ENCODE measurements around the gene CARS2.
"Not testable (repeated sequence)": the region's sequence is repeated elsewhere in the genome, so short reads cannot be mapped to it uniquely, and the experiment has no call there.

Gene CARS2

DNA sequence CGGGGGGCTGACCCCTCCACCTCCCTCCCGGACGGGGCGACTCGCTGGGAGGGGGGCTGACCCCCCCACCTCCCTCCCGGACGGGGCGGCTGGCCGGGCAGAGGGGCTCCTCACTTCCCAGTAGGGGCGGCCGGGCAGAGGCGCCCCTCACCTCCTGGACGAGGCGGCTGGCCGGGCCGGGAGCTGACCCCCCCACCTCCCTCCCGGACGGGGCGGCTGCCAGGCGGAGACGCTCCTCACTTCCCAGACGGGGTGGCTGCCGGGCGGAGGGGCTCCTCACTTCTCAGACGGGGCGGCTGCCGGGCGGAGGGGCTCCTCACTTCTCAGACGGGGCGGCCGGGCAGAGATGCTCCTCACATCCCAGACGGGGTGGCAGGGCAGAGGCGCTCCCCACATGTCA, 99.6 kb downstream of the CARS2 start:
- no CpG with 5 or more reads among the region's 33 CpGs for WGBS
- not testable (repeated sequence) for H3K23ac ChIP-seq (ENCODE audit: low read length in 2 of 2); H3K27ac ChIP-seq (ENCODE audit: low read length, poor library complexity, severe bottlenecking); H3K9me3 ChIP-seq (ENCODE audit: control insufficient read depth, low read length); H3K4me2 ChIP-seq (ENCODE audit: low read length, poor library complexity, severe bottlenecking); H2BK15ac ChIP-seq (ENCODE audit: low read depth, poor library complexity, severe bottlenecking); H2BK120ac ChIP-seq (ENCODE audit: low read depth, low read length); H3K79me1 ChIP-seq (replicated peaks; ENCODE audit: low read length, poor library complexity, severe bottlenecking); DNase-seq; H3K4ac ChIP-seq (ENCODE audit: low read depth in 1 of 2, low read length in 2 of 2); H3K4me3 ChIP-seq (ENCODE audit: insufficient read depth in 1 of 2, low read depth in 1 of 2, low read length in 2 of 2); H3K9ac ChIP-seq (ENCODE audit: low read length); H3K36me3 ChIP-seq (ENCODE audit: control insufficient read depth in 1 of 2, insufficient read depth in 2 of 2, low read depth in 1 of 2, low read length in 2 of 2); H2BK12ac ChIP-seq (ENCODE audit: low read length in 2 of 2); H2BK5ac ChIP-seq (ENCODE audit: low read depth, low read length, poor library complexity, severe bottlenecking); H4K8ac ChIP-seq (ENCODE audit: low read length); H3K14ac ChIP-seq (ENCODE audit: low read length in 2 of 2); H3K4me1 ChIP-seq (ENCODE audit: control insufficient read depth, insufficient read depth, low read depth, low read length); H3K18ac ChIP-seq (ENCODE audit: low read depth in 1 of 2, low read length in 2 of 2); H4K91ac ChIP-seq (ENCODE audit: low read length); H2AFZ ChIP-seq (ENCODE audit: low read depth, low read length); H3K27me3 ChIP-seq (ENCODE audit: control insufficient read depth in 1 of 2, insufficient read depth in 1 of 2, low read length in 2 of 2); H2AK5ac ChIP-seq (ENCODE audit: low read length, severe bottlenecking)

DNA sequence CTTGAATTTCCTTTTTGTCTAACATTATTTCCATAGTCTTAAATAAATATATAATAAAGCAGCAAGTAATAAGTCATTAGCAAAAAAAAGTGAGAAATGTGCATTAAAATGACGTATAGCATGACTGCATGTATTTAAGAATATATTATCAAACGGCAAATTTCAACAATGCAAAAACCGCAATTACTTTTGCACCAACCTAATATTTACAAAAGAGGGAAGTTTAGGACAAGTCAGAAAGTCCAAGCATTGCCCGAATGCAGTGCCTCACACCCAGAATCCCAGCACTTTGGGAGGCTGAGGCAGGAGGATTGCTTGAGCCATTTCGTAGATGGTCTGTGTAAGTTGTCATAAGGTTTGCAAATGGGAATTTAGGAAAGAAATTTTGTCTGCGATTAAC, 100.8 kb downstream of the CARS2 start:
- no peak overlapping the region for H3K9ac ChIP-seq (ENCODE audit: low read length)
- H2BK15ac ChIP-seq (ENCODE audit: low read depth, poor library complexity, severe bottlenecking): no peak overlapping the region
- H3K4me2 ChIP-seq (ENCODE audit: low read length, poor library complexity, severe bottlenecking): no peak overlapping the region
- H2AFZ ChIP-seq (ENCODE audit: low read depth, low read length): no peak overlapping the region
- no peak overlapping the region for H3K4me3 ChIP-seq (ENCODE audit: insufficient read depth in 1 of 2, low read depth in 1 of 2, low read length in 2 of 2)
- no peak overlapping the region for H2BK5ac ChIP-seq (ENCODE audit: low read depth, low read length, poor library complexity, severe bottlenecking)
- no peak overlapping the region for H4K91ac ChIP-seq (ENCODE audit: low read length)
- H3K27ac ChIP-seq (ENCODE audit: low read length, poor library complexity, severe bottlenecking): no peak overlapping the region
- no peak overlapping the region for H3K23ac ChIP-seq (ENCODE audit: low read length in 2 of 2)
- DNase-seq: no peak
- H3K14ac ChIP-seq (ENCODE audit: low read length in 2 of 2): no peak overlapping the region
- H3K4ac ChIP-seq (ENCODE audit: low read depth in 1 of 2, low read length in 2 of 2): no peak overlapping the region
- no peaks in the 10 kb centered on the region for H3K27me3 ChIP-seq (ENCODE audit: control insufficient read depth in 1 of 2, insufficient read depth in 1 of 2, low read length in 2 of 2)
- no peak overlapping the region for H2BK120ac ChIP-seq (ENCODE audit: low read depth, low read length)
- no peak overlapping the region for H3K18ac ChIP-seq (ENCODE audit: low read depth in 1 of 2, low read length in 2 of 2)
- peaks cover 2% of the 10 kb centered on the region for H3K4me1 ChIP-seq (ENCODE audit: control insufficient read depth, insufficient read depth, low read depth, low read length)
- H2AK5ac ChIP-seq (ENCODE audit: low read length, severe bottlenecking): no peak overlapping the region
- 94% methylated on average over 2 of the region's 6 CpGs for WGBS
- no peak overlapping the region for H2BK12ac ChIP-seq (ENCODE audit: low read length in 2 of 2)
- no peaks in the 10 kb centered on the region for H3K36me3 ChIP-seq (ENCODE audit: control insufficient read depth in 1 of 2, insufficient read depth in 2 of 2, low read depth in 1 of 2, low read length in 2 of 2)
- H3K79me1 ChIP-seq (replicated peaks; ENCODE audit: low read length, poor library complexity, severe bottlenecking): no peaks in the 10 kb centered on the region
- H3K9me3 ChIP-seq (ENCODE audit: control insufficient read depth, low read length): no peaks in the 10 kb centered on the region
- no peak overlapping the region for H4K8ac ChIP-seq (ENCODE audit: low read length)

DNA sequence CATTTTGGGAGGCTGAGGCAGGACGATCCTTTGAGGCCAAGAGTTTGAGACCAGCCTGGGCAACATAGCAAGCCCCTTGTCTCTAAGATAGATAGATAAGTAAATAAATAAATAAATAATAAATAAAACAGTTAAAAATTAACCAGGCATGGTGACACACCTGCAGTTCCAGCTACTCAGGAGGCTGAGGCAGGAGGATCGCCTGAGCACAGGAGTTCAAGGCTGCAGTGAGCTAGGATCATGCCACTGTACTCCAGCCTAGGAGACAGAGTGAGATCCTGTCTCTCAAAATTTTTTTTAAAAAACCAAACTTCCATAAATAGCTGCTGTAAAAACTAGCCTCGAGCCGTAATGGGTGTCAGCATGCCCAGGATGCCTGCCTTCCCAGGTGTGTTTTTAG, 104.9 kb downstream of the CARS2 start:
- Histone ChIP-seq H3K23ac (ENCODE audit: low read length in 2 of 2) (no peak overlapping the region), H4K8ac (ENCODE audit: low read length) (no peak overlapping the region), H2AK5ac (ENCODE audit: low read length, severe bottlenecking) (no peak overlapping the region), H2BK5ac (ENCODE audit: low read depth, low read length, poor library complexity, severe bottlenecking) (no peak overlapping the region), H2BK120ac (ENCODE audit: low read depth, low read length) (no peak overlapping the region), H3K9me3 (ENCODE audit: control insufficient read depth, low read length) (no peaks in the 10 kb centered on the region), H4K91ac (ENCODE audit: low read length) (no peak overlapping the region), H3K18ac (ENCODE audit: low read depth in 1 of 2, low read length in 2 of 2) (no peak overlapping the region), H3K4me1 (ENCODE audit: control insufficient read depth, insufficient read depth, low read depth, low read length) (peaks cover 4% of the 10 kb centered on the region), H2BK12ac (ENCODE audit: low read length in 2 of 2) (no peak overlapping the region), H2AFZ (ENCODE audit: low read depth, low read length) (no peak overlapping the region), H3K27ac (ENCODE audit: low read length, poor library complexity, severe bottlenecking) (no peak overlapping the region), H3K4me3 (ENCODE audit: insufficient read depth in 1 of 2, low read depth in 1 of 2, low read length in 2 of 2) (no peak overlapping the region), H3K9ac (ENCODE audit: low read length) (no peak overlapping the region), H2BK15ac (ENCODE audit: low read depth, poor library complexity, severe bottlenecking) (no peak overlapping the region), H3K4ac (ENCODE audit: low read depth in 1 of 2, low read length in 2 of 2) (no peak overlapping the region), H3K79me1 (replicated peaks; ENCODE audit: low read length, poor library complexity, severe bottlenecking) (no peaks in the 10 kb centered on the region), H3K27me3 (ENCODE audit: control insufficient read depth in 1 of 2, insufficient read depth in 1 of 2, low read length in 2 of 2) (no peaks in the 10 kb centered on the region), H3K14ac (ENCODE audit: low read length in 2 of 2) (no peak overlapping the region), H3K36me3 (ENCODE audit: control insufficient read depth in 1 of 2, insufficient read depth in 2 of 2, low read depth in 1 of 2, low read length in 2 of 2) (no peaks in the 10 kb centered on the region), H3K4me2 (ENCODE audit: low read length, poor library complexity, severe bottlenecking) (no peak overlapping the region)
- DNase-seq: no peak
- 89% methylated on average over 3 of the region's 4 CpGs for WGBS

DNA sequence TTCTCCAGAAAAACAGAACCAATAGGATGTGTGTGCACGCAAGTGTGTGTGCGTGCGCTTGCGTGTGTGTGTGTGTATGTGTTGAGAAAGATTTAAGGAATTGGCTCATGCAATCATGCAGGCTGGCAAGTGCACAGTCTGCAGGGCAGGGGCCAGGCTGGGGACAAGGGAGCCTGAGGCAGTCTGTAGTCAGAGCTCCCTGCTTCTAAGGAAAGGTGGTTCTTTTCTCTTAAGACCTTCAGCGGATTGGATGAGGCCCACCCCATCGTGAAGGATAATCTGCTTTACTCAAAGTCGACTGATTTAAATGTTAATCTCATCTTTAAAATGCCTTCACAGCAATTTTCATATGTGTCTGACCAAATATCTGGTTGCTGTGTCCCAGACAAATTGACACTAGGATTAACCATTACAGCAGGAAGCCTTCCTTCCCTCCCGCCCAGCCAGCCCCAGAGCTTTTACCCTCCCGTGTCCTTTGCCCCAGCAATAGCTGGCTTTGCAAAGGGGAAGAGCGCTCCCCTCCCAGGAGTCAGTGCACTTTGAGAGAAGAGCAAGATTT, 105.6 kb downstream of the CARS2 start:
- Histone ChIP-seq H3K27me3 (ENCODE audit: control insufficient read depth in 1 of 2, insufficient read depth in 1 of 2, low read length in 2 of 2) (no peaks in the 10 kb centered on the region), H2BK5ac (ENCODE audit: low read depth, low read length, poor library complexity, severe bottlenecking) (no peak overlapping the region), H3K4me3 (ENCODE audit: insufficient read depth in 1 of 2, low read depth in 1 of 2, low read length in 2 of 2) (no peak overlapping the region), H2BK120ac (ENCODE audit: low read depth, low read length) (no peak overlapping the region), H3K9ac (ENCODE audit: low read length) (no peak overlapping the region), H3K18ac (ENCODE audit: low read depth in 1 of 2, low read length in 2 of 2) (no peak overlapping the region), H4K8ac (ENCODE audit: low read length) (no peak overlapping the region), H3K79me1 (replicated peaks; ENCODE audit: low read length, poor library complexity, severe bottlenecking) (no peaks in the 10 kb centered on the region), H2BK15ac (ENCODE audit: low read depth, poor library complexity, severe bottlenecking) (no peak overlapping the region), H3K27ac (ENCODE audit: low read length, poor library complexity, severe bottlenecking) (no peak overlapping the region), H3K9me3 (ENCODE audit: control insufficient read depth, low read length) (no peaks in the 10 kb centered on the region), H3K14ac (ENCODE audit: low read length in 2 of 2) (no peak overlapping the region), H2AFZ (ENCODE audit: low read depth, low read length) (no peak overlapping the region), H2AK5ac (ENCODE audit: low read length, severe bottlenecking) (no peak overlapping the region), H3K36me3 (ENCODE audit: control insufficient read depth in 1 of 2, insufficient read depth in 2 of 2, low read depth in 1 of 2, low read length in 2 of 2) (no peaks in the 10 kb centered on the region), H3K23ac (ENCODE audit: low read length in 2 of 2) (no peak overlapping the region), H2BK12ac (ENCODE audit: low read length in 2 of 2) (no peak overlapping the region), H3K4me1 (ENCODE audit: control insufficient read depth, insufficient read depth, low read depth, low read length) (peaks cover 4% of the 10 kb centered on the region), H3K4ac (ENCODE audit: low read depth in 1 of 2, low read length in 2 of 2) (no peak overlapping the region), H3K4me2 (ENCODE audit: low read length, poor library complexity, severe bottlenecking) (no peak overlapping the region), H4K91ac (ENCODE audit: low read length) (peak overlapping the region; percentile 50)
- DNase-seq: no peak
- 80% methylated on average over 10 of the region's 10 CpGs for WGBS
